Liver (tissue), 9 donors: ENCODE measurements around the gene RIIAD1. TPM values are rescaled to one million over a fixed set of nuclear protein-coding genes. Genes with fewer than 3 reads are reported as not detected.

Source experiments
- DNase-seq: peaks from one replicate; pipeline ENCODE4 v3.0.0-alpha.2; 2017; ENCODE audit warnings: low spot score
- H3K27ac ChIP-seq, 2 donors: one replicate each; pipeline ENCODE4 v1.7.0; 2013; ENCODE audit warnings: inconsistent platforms in 2 of 2, low read length in 2 of 2, control low read depth in 1 of 2, low read depth in 1 of 2, mild to moderate bottlenecking in 1 of 2
- H3K27me3 ChIP-seq, 4 donors: one replicate each; pipeline versions ENCODE4 v1.6.1 to v1.7.0; 2013; ENCODE audit warnings: low read length in 3 of 4, inconsistent platforms in 1 of 4, mild to moderate bottlenecking in 1 of 4, moderate library complexity in 1 of 4; ENCODE audit not compliant: control insufficient read depth in 4 of 4, insufficient read depth in 4 of 4
- H3K36me3 ChIP-seq, 4 donors: one replicate each; pipeline versions ENCODE4 v1.6.1 to v1.7.0; 2013; ENCODE audit warnings: low read length in 3 of 4, mild to moderate bottlenecking in 3 of 4, low read depth in 1 of 4, moderate library complexity in 1 of 4; ENCODE audit not compliant: control insufficient read depth in 4 of 4, insufficient read depth in 3 of 4
- H3K4me1 ChIP-seq, 4 donors: one replicate each; pipeline versions ENCODE4 v1.6.1 to v1.7.0; 2013; ENCODE audit warnings: low read length in 3 of 4, mild to moderate bottlenecking in 3 of 4, moderate library complexity in 1 of 4; ENCODE audit not compliant: control insufficient read depth in 4 of 4, insufficient read depth in 4 of 4
- H3K4me3 ChIP-seq, 3 donors: one replicate each; pipeline versions ENCODE4 v1.6.1 to v1.7.0; 2013; ENCODE audit warnings: low read length in 3 of 3, control low read depth in 1 of 3, low read depth in 1 of 3, mild to moderate bottlenecking in 1 of 3
- H3K9ac ChIP-seq, 2 donors: one replicate each; pipeline ENCODE4 v1.7.0; 2013; ENCODE audit warnings: low read length in 2 of 2, mild to moderate bottlenecking in 2 of 2, moderate library complexity in 2 of 2, control low read depth in 1 of 2, low read depth in 1 of 2
- H3K9me3 ChIP-seq, 4 donors: one replicate each; pipeline versions ENCODE4 v1.6.1 to v1.7.0; 2013; ENCODE audit warnings: low read length in 3 of 4; ENCODE audit not compliant: control insufficient read depth in 4 of 4
- ATF3 ChIP-seq: IDR thresholded peaks from 2 replicates; pipeline ENCODE4 v1.6.1; 2016; ENCODE audit warnings: antibody characterized with exemption
- CTCF ChIP-seq: fragments of 150-350 bp; IDR thresholded peaks from 2 replicates; pipeline ENCODE4 v1.5.1; 2017; ENCODE audit warnings: improper control_type of control experiment, low read depth, low read length; ENCODE audit not compliant: missing input control
- EGR1 ChIP-seq, 2 donors: IDR thresholded peaks; 2 replicates each; pipeline ENCODE4 v1.6.1; 2016 to 2018; ENCODE audit warnings: antibody characterized with exemption in 2 of 2, low read depth in 2 of 2
- FOXA1 ChIP-seq: IDR thresholded peaks from 2 replicates; pipeline ENCODE4 v1.6.1; 2016; ENCODE audit warnings: antibody characterized with exemption
- GABPA ChIP-seq, 2 donors: IDR thresholded peaks in 1 of 2; conservative IDR thresholded peaks in 1 of 2; 2 replicates each; pipeline ENCODE4 v1.6.1; 2016; ENCODE audit warnings: antibody characterized with exemption in 2 of 2, mild to moderate bottlenecking in 1 of 2, moderate library complexity in 1 of 2
- HNF4A ChIP-seq, 2 donors: conservative IDR thresholded peaks; 2 replicates each; pipeline ENCODE4 v1.6.1; 2016; ENCODE audit warnings: antibody characterized with exemption in 2 of 2, mild to moderate bottlenecking in 2 of 2
- HNF4G ChIP-seq: IDR thresholded peaks from 2 replicates; pipeline ENCODE4 v1.6.1; 2016; ENCODE audit warnings: antibody characterized with exemption
- MAX ChIP-seq: IDR thresholded peaks from 2 replicates; pipeline ENCODE4 v1.6.1; 2016; ENCODE audit warnings: antibody characterized with exemption
- NR2F2 ChIP-seq: IDR thresholded peaks from 2 replicates; pipeline ENCODE4 v1.6.1; 2016; ENCODE audit warnings: antibody characterized with exemption
- RAD21 ChIP-seq, 2 donors: IDR thresholded peaks; 2 replicates each; pipeline ENCODE4 v1.6.1; 2016; ENCODE audit warnings: antibody characterized with exemption in 2 of 2, mild to moderate bottlenecking in 2 of 2
- REST ChIP-seq: IDR thresholded peaks from 2 replicates; pipeline ENCODE4 v1.6.1; 2016; ENCODE audit warnings: antibody characterized with exemption, mild to moderate bottlenecking
- RXRA ChIP-seq, 2 donors: IDR thresholded peaks; 2 replicates each; pipeline ENCODE4 v1.6.1; 2017 to 2018; ENCODE audit warnings: antibody characterized with exemption in 2 of 2, mild to moderate bottlenecking in 1 of 2
- TAF1 ChIP-seq: conservative IDR thresholded peaks from 2 replicates; pipeline ENCODE4 v1.6.1; 2016; ENCODE audit warnings: antibody characterized with exemption, mild to moderate bottlenecking
- YY1 ChIP-seq: IDR thresholded peaks from 2 replicates; pipeline ENCODE4 v1.6.1; 2016; ENCODE audit warnings: antibody characterized with exemption, mild to moderate bottlenecking
- ZBTB33 ChIP-seq: IDR thresholded peaks from 2 replicates; pipeline ENCODE4 v1.6.1; 2016; ENCODE audit warnings: antibody characterized with exemption
- WGBS: extraction: QIAGEN DNeasy Blood & Tissue Kit; methylation state at CpG from one replicate; pipeline ENCODE4 v1.1.7; 2013; 5-methylcytosine and 5-hydroxymethylcytosine counted together
- polyA plus RNA-seq, 2 donors: library from polyadenylated mRNA; stranded (reverse) in 1 of 2; unstranded in 1 of 2; fragments of 200-250 nt in 1 of 2; fragments of >200 nt in 1 of 2; fragmentation: Nextera tagmentation in 1 of 2; extraction: Ambion mirVana in 1 of 2; gene quantifications; one replicate each; pipeline versions ENCODE4 v1.2.1 to v1.2.3, GENCODE V29; 2013 to 2015
- total RNA-seq, 2 donors: library from RNA; depleted of rRNA; stranded (reverse); fragments of >200 nt; gene quantifications; one replicate each; pipeline ENCODE4 v1.2.3, GENCODE V29; 2014
- donor health status: healthy.
- donor health status: healthy.
- donor health status: healthy.
- donor health status: healthy.
- donor health status: healthy.

The RIIAD1 gene
- total and polyA plus RNA-seq, 4 donors: not detected

- TF ChIP-seq CTCF (no peak), GABPA (IDR thresholded peaks at IDR 0.05 in 1 of 2, conservative IDR thresholded peaks at IDR 0.05 in 1 of 2) (no peak), FOXA1 (no peak), HNF4G (no peak), NR2F2 (no peak), ATF3 (no peak), TAF1 (no peak), YY1 (no peak), RXRA (IDR thresholded peaks at IDR 0.05) (no peak), HNF4A (conservative IDR thresholded peaks at IDR 0.05) (no peak), EGR1 (IDR thresholded peaks at IDR 0.05; ENCODE audit: low read depth in 2 of 2) (no peak), RAD21 (IDR thresholded peaks at IDR 0.05) (no peak)
Observed at GRCh38 chr1:151715726-151716404, 5.5 kb upstream of the RIIAD1 start (continued).

GRCh38 chr1:151716405-151716762, 4.9 kb upstream of the RIIAD1 start:
- no peak overlapping the region for H3K9ac ChIP-seq
- H3K36me3 ChIP-seq: no peaks in the 10 kb centered on the region
- no peaks in the 10 kb centered on the region for H3K9me3 ChIP-seq
- DNase-seq: no peak
- H3K4me1 ChIP-seq: peaks cover 0 to 18% (median 9%) of the 10 kb centered on the region in 4 donors
- no peak for TF ChIP-seq REST
- TF ChIP-seq FOXA1: no peak
- TF ChIP-seq HNF4A (conservative IDR thresholded peaks at IDR 0.05): no peak
- TF ChIP-seq CTCF: no peak
- TF ChIP-seq ATF3: no peak
- TF ChIP-seq HNF4G: no peak
- TF ChIP-seq ZBTB33: no peak
- TF ChIP-seq RAD21 (IDR thresholded peaks at IDR 0.05): no peak
- no peak for TF ChIP-seq NR2F2
- no peak for TF ChIP-seq MAX
- no peak for TF ChIP-seq RXRA (IDR thresholded peaks at IDR 0.05)
- 24% methylated on average over 11 of the region's 11 CpGs for WGBS
- H3K27me3 ChIP-seq: peaks cover 0 to 4% (median 0%) of the 10 kb centered on the region in 4 donors
- no peak overlapping the region for H3K27ac ChIP-seq
- H3K4me3 ChIP-seq: no peak overlapping the region
